SK-N-SH treated with all-trans-retinoic acid at 6 μM for 48 hours (cell line): ENCODE results near the gene WWC2.

Source experiments
- ATAC-seq: fragments of 200-7000 bp; cut with Tn5 transposase; 3 replicates; pipeline ENCODE4 v1.9.1; 2020; ENCODE audit warnings: mild to moderate bottlenecking, moderate library complexity
- ARNTL ChIP-seq: fragments of 450-650 bp; formaldehyde crosslinking; IDR thresholded peaks from 2 replicates; pipeline ENCODE4 v1.5.0; 2020; ENCODE audit warnings: low read depth, mild to moderate bottlenecking, moderate library complexity, borderline replicate concordance
- BACH2 ChIP-seq: fragments of 250-450 bp; sonication (Bioruptor Pico); IDR thresholded peaks from 2 replicates; pipeline ENCODE4 v1.9.0; 2021; ENCODE audit warnings: mild to moderate bottlenecking, borderline replicate concordance
- CREB5 ChIP-seq: fragments of 250-450 bp; sonication (Bioruptor Pico); IDR thresholded peaks from 2 replicates; pipeline ENCODE4 v1.5.1; 2020; ENCODE audit warnings: low read depth, mild to moderate bottlenecking, moderate library complexity
- CSDC2 ChIP-seq: fragments of 250-450 bp; sonication (Bioruptor Pico); IDR thresholded peaks from 2 replicates; pipeline ENCODE4 v1.5.0; 2020; ENCODE audit warnings: mild to moderate bottlenecking, moderate library complexity
- CSRNP3 ChIP-seq: fragments of 250-450 bp; sonication (Bioruptor Pico); IDR thresholded peaks from 2 replicates; pipeline ENCODE4 v1.5.1; 2021; ENCODE audit warnings: mild to moderate bottlenecking, moderate library complexity
- ESRRG ChIP-seq: fragments of 250-450 bp; sonication (Bioruptor Pico); IDR thresholded peaks from 2 replicates; pipeline ENCODE4 v1.6.1; 2021; ENCODE audit warnings: mild to moderate bottlenecking
- GLIS3 ChIP-seq: fragments of 250-450 bp; sonication (Bioruptor Pico); IDR thresholded peaks from 2 replicates; pipeline ENCODE4 v1.5.0; 2020; ENCODE audit warnings: mild to moderate bottlenecking, moderate library complexity
- OSR1 ChIP-seq: fragments of 250-450 bp; sonication (Bioruptor Pico); IDR thresholded peaks from 2 replicates; pipeline ENCODE4 v1.8.0; 2022; ENCODE audit warnings: moderate library complexity, mild to moderate bottlenecking, inconsistent platforms
- PATZ1 ChIP-seq: fragments of 250-450 bp; sonication (Bioruptor Pico); IDR thresholded peaks from 2 replicates; pipeline ENCODE4 v1.8.0; 2020; ENCODE audit warnings: mild to moderate bottlenecking, moderate library complexity, borderline replicate concordance
- POU6F1 ChIP-seq: fragments of 250-450 bp; sonication (Bioruptor Pico); IDR thresholded peaks from 2 replicates; pipeline ENCODE4 v1.8.0; 2021; ENCODE audit warnings: low read depth, mild to moderate bottlenecking, moderate library complexity, borderline replicate concordance
- RARB ChIP-seq: fragments of 250-450 bp; sonication (Bioruptor Pico); IDR thresholded peaks from 2 replicates; pipeline ENCODE4 v1.8.0; 2021; ENCODE audit warnings: mild to moderate bottlenecking, moderate library complexity
- TCF4 ChIP-seq: fragments of 250-450 bp; sonication (Bioruptor Pico); IDR thresholded peaks from 2 replicates; pipeline ENCODE4 v1.8.0; 2021; ENCODE audit warnings: mild to moderate bottlenecking, moderate library complexity, borderline replicate concordance
- TOX ChIP-seq: fragments of 250-450 bp; sonication (Bioruptor Pico); IDR thresholded peaks from 2 replicates; pipeline ENCODE4 v1.8.0; 2021; ENCODE audit warnings: mild to moderate bottlenecking, moderate library complexity, borderline replicate concordance
- TSHZ2 ChIP-seq: fragments of 250-450 bp; sonication (Bioruptor Pico); IDR thresholded peaks from 2 replicates; pipeline ENCODE4 v1.5.0; 2020; ENCODE audit warnings: mild to moderate bottlenecking, moderate library complexity
- ZC3H10 ChIP-seq: fragments of 250-450 bp; sonication (Bioruptor Pico); IDR thresholded peaks from 2 replicates; pipeline ENCODE4 v1.5.1; 2021; ENCODE audit warnings: mild to moderate bottlenecking, moderate library complexity
- ZFP3 ChIP-seq: fragments of 250-450 bp; sonication (Bioruptor Pico); IDR thresholded peaks from 2 replicates; pipeline ENCODE4 v1.5.0; 2020; ENCODE audit warnings: mild to moderate bottlenecking, moderate library complexity
- ZFP30 ChIP-seq: fragments of 450-650 bp; formaldehyde crosslinking; IDR thresholded peaks from 2 replicates; pipeline ENCODE4 v1.5.0; 2022; ENCODE audit warnings: mild to moderate bottlenecking, moderate library complexity
- ZNF565 ChIP-seq: fragments of 450-650 bp; formaldehyde crosslinking; conservative IDR thresholded peaks from 2 replicates; pipeline ENCODE4 v1.5.0; 2020; ENCODE audit warnings: low read depth, mild to moderate bottlenecking, moderate library complexity
- ZNF70 ChIP-seq: fragments of 450-650 bp; formaldehyde crosslinking; IDR thresholded peaks from 2 replicates; pipeline ENCODE4 v1.5.0; 2020; ENCODE audit warnings: mild to moderate bottlenecking, moderate library complexity
- ZNF8 ChIP-seq: fragments of 450-650 bp; formaldehyde crosslinking; IDR thresholded peaks from 2 replicates; pipeline ENCODE4 v1.5.0; 2020; ENCODE audit warnings: mild to moderate bottlenecking, moderate library complexity

Gene WWC2

GRCh38 chr4:183300655-183301054, 201.6 kb downstream of the WWC2 start:
- no peak for ATAC-seq
- TF ChIP-seq ZFP3 (CRISPR knock-in tag) (no peak), RARB (CRISPR knock-in tag) (no peak), ZNF8 (no peak), ZC3H10 (no peak), TSHZ2 (CRISPR knock-in tag) (no peak), BACH2 (CRISPR knock-in tag) (no peak), ARNTL (no peak), ZNF565 (CRISPR knock-in tag) (no peak), PATZ1 (no peak), GLIS3 (CRISPR knock-in tag) (no peak)

- no peak for TF ChIP-seq TCF4
- no peak for TF ChIP-seq ZFP30 (CRISPR knock-in tag)
- TF ChIP-seq CREB5 = no peak
- no peak for TF ChIP-seq CSRNP3
- no peak for TF ChIP-seq OSR1 (CRISPR knock-in tag)
- TF ChIP-seq CSDC2 (CRISPR knock-in tag) = no peak
- no peak for TF ChIP-seq ESRRG (CRISPR knock-in tag)
- no peak for TF ChIP-seq GLIS3 (CRISPR knock-in tag)
- no peak for TF ChIP-seq ZFP3 (CRISPR knock-in tag)
- TF ChIP-seq ZNF8 = no peak
- no peak for TF ChIP-seq TOX (CRISPR knock-in tag)
- no peak for ATAC-seq
These were observed 204.2 kb downstream of the WWC2 start for GRCh38 chr4:183303301-183303700.

GRCh38 chr4:183304067-183304466, 205.0 kb downstream of the WWC2 start:
- no peak for TF ChIP-seq ZNF8
- TF ChIP-seq BACH2 (CRISPR knock-in tag) = no peak
- no peak for TF ChIP-seq ZFP3 (CRISPR knock-in tag)
- TF ChIP-seq ZC3H10 = no peak
- no peak for TF ChIP-seq OSR1 (CRISPR knock-in tag)
- TF ChIP-seq ZFP30 (CRISPR knock-in tag) = no peak
- TF ChIP-seq GLIS3 (CRISPR knock-in tag) = no peak
- no peak for TF ChIP-seq PATZ1
- no peak for TF ChIP-seq POU6F1
- no peak for TF ChIP-seq ZNF70
- ATAC-seq = no peak
